ENCODE data around the gene PRICKLE2.

PRICKLE2 gene

GRCh38 chr3:64160000-64160695, 65.1 kb downstream of the PRICKLE2 start:
- no peak for DNase-seq (ENCODE audit: low read depth)

GRCh38 chr3:64158334-64158733, 66.9 kb downstream of the PRICKLE2 start:
- DNase-seq (ENCODE audit: low read depth), result no peak

GRCh38 chr3:64157150-64158035, 67.9 kb downstream of the PRICKLE2 start:
- no peak for DNase-seq (ENCODE audit: low read depth)

- DNase-seq (ENCODE audit: low read depth), result no peak
Observed at GRCh38 chr3:64155328-64155727, 69.9 kb downstream of the PRICKLE2 start.

- DNase-seq (ENCODE audit: low read depth), result no peak
Observed at GRCh38 chr3:64152676-64153466, 72.4 kb downstream of the PRICKLE2 start.

- peak; percentile 82 for DNase-seq (ENCODE audit: low read depth)
Observed at GRCh38 chr3:64152086-64152485, 73.2 kb downstream of the PRICKLE2 start.

- DNase-seq (ENCODE audit: low read depth), result no peak
Observed at GRCh38 chr3:64151342-64151871, 73.9 kb downstream of the PRICKLE2 start.

- DNase-seq (ENCODE audit: low read depth), result peak; percentile 94
Observed at GRCh38 chr3:64150623-64151207, 74.6 kb downstream of the PRICKLE2 start.

GRCh38 chr3:64149886-64150285, 75.4 kb downstream of the PRICKLE2 start:
- DNase-seq (ENCODE audit: low read depth), result no peak

- DNase-seq (ENCODE audit: low read depth), result no peak
Observed at GRCh38 chr3:64148955-64149653, 76.2 kb downstream of the PRICKLE2 start.

- DNase-seq (ENCODE audit: low read depth), result no peak
Observed at GRCh38 chr3:64147211-64147610, 78.1 kb downstream of the PRICKLE2 start.

GRCh38 chr3:64145438-64145837, 79.8 kb downstream of the PRICKLE2 start:
- no peak for DNase-seq (ENCODE audit: low read depth)

- DNase-seq (ENCODE audit: low read depth), result no peak
Observed at GRCh38 chr3:64144241-64144900, 80.9 kb downstream of the PRICKLE2 start.

GRCh38 chr3:64143409-64144130, 81.7 kb downstream of the PRICKLE2 start:
- DNase-seq (ENCODE audit: low read depth), result peak; percentile 95

GRCh38 chr3:64141476-64141875, 83.8 kb downstream of the PRICKLE2 start:
- peak; percentile 38 for DNase-seq (ENCODE audit: low read depth)

- DNase-seq (ENCODE audit: low read depth), result no peak
Observed at GRCh38 chr3:64140651-64141050, 84.6 kb downstream of the PRICKLE2 start.

GRCh38 chr3:64138656-64139375, 86.5 kb downstream of the PRICKLE2 start:
- no peak for DNase-seq (ENCODE audit: low read depth)

- peak; percentile 64 for DNase-seq (ENCODE audit: low read depth)
Observed at GRCh38 chr3:64138046-64138445, 87.2 kb downstream of the PRICKLE2 start.

GRCh38 chr3:64134882-64135281, 90.4 kb downstream of the PRICKLE2 start:
- DNase-seq (ENCODE audit: low read depth), result no peak

Measured in EH (cell line).